ENCODE measurements around the gene IFNA6. TPM values are rescaled to one million over a fixed set of nuclear protein-coding genes. Genes with fewer than 3 reads are reported as not detected.
A peak's percentile ranks its signal among the peaks of the same experiment; 100 is the strongest.

Gene IFNA6
- total RNA-seq, 2 experiments from 2014 or later = not detected

DNA sequence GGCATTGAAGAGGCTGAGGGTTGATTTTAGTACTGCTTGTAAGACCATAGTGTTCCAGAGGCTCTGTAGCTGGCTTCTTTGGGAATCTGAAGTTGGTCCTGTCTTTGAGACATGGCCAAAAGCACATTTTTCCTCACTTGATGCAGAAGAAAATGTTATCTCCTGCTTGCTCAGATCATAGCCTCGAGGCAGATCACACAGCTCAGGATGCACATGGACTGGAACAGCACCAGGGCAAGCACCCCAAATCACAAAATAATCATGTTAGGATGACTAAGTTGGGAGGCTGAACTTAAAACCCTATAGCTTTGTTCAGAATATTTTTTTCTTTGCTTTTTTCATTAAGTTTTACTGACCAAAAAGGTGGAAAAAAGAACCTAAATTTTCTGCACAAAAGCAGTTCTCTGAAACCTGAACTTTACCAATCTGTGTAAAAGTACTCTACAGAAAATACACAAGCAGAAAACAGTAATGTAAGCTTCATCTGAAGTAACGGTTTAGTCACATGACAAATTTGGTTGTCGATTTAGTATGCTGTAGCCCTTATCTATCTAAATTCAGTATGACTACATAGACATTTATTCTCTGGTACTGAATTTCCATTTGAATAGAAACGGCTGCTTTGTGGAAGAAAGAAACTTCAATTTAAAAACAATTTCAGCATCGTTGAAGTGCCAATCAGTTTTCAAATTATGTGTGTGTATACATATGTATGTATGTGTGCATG is 18.8 kb downstream of the IFNA6 start:
- H3K4me3 Mint-ChIP-seq = peak overlapping the region; percentile 94
- Histone ChIP-seq H3K4me1 (ENCODE audit: insufficient read depth, low read length) (peaks cover 27% of the 10 kb centered on the region), H3K27ac (ENCODE audit: low read depth in 1 of 2, low read length in 2 of 2) (no peak overlapping the region), H3K36me3 (ENCODE audit: insufficient read depth, low read length) (peaks cover 11% of the 10 kb centered on the region), H3K4me3 (ENCODE audit: low read length) (no peak overlapping the region), H3K9me3 (ENCODE audit: control insufficient read depth in 1 of 2, insufficient read depth in 1 of 2, low read length in 2 of 2) (no peaks in the 10 kb centered on the region), H3K27me3 (ENCODE audit: control insufficient read depth in 1 of 2, insufficient read depth in 2 of 2, low read length in 2 of 2) (no peaks in the 10 kb centered on the region)
- H3K9me3 Mint-ChIP-seq = peaks cover 2% of the 10 kb centered on the region
- peaks cover 95% of the 10 kb centered on the region for H3K4me1 Mint-ChIP-seq (ENCODE audit: low read depth)
- no peak for ATAC-seq (ENCODE audit: poor library complexity)
- CTCF ChIA-PET = interaction anchor here (0.8 to 3.9 kb wide), 3 partner anchors 10 to 71 kb away, joined by 3 to 20 read pairs (median 3); no protein-coding TSS in a partner anchor
- DNase-seq = no peak
- peaks cover 62% of the 10 kb centered on the region for H3K36me3 Mint-ChIP-seq (ENCODE audit: low read depth)
- peak overlapping the region; percentile 96 for H3K27ac Mint-ChIP-seq
- POLR2A ChIA-PET = no interaction called here
- intact Hi-C loops (cut with DNase I, micrococcal nuclease) = loop anchor here (5.0 to 10.0 kb wide), 3 partner anchors 223 to 470 kb away; partner anchors contain the start of gene MTAP (in 1 of the 2)
- TF ChIP-seq CTCF (IDR thresholded peaks at IDR 0.05) = no peak
- no peaks in the 10 kb centered on the region for H3K27me3 Mint-ChIP-seq

DNA sequence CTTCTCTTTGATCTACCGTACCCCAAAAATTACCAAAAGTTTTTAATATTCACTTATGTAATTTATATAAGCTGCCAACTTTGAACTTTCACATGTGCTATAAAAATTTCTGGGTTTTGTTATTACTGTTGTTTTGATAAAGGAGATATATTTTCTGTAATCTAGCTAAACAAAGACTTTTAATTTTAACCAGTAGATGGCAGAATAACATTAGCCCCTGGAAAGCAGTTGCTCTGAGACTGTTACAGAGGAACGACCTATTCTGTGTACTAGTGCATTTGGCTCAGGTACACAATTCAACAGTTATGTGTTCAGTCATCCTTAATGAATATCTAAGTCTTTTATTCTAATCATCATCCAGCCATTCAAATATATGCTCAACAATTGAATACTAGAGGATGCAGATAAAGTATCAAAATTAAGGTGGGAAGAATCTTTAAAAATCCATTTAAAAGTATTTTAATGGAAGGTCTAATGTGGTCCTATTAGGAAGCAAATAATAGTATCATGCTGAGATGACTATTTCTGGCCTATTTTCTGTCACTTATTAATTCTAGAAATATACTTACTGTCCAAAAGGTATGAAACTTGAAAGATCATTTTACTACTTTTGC is 24.1 kb downstream of the IFNA6 start:
- peak overlapping the region; percentile 7 for H3K27ac Mint-ChIP-seq
- no peaks in the 10 kb centered on the region for H3K9me3 ChIP-seq (ENCODE audit: control insufficient read depth in 1 of 2, insufficient read depth in 1 of 2, low read length in 2 of 2)
- peak in 3 of 14 experiments; percentile 76 to 77 (median 76) for DNase-seq
- H3K27me3 ChIP-seq (ENCODE audit: control insufficient read depth in 1 of 2, insufficient read depth in 2 of 2, low read length in 2 of 2) = no peaks in the 10 kb centered on the region
- peak; percentile 91 for ATAC-seq (ENCODE audit: poor library complexity)
- peak; percentile 79 for TF ChIP-seq CTCF (IDR thresholded peaks at IDR 0.05)
- peaks cover 21% of the 10 kb centered on the region for H3K36me3 ChIP-seq (ENCODE audit: insufficient read depth, low read length)
- H3K4me3 Mint-ChIP-seq = peak overlapping the region; percentile 60
- peaks cover 6% of the 10 kb centered on the region for H3K4me1 ChIP-seq (ENCODE audit: insufficient read depth, low read length)
- H3K36me3 Mint-ChIP-seq (ENCODE audit: low read depth) = peaks cover 57% of the 10 kb centered on the region
- no peak overlapping the region for H3K27ac ChIP-seq (ENCODE audit: low read depth in 1 of 2, low read length in 2 of 2)
- H3K27me3 Mint-ChIP-seq = no peaks in the 10 kb centered on the region
- no peak overlapping the region for H3K4me3 ChIP-seq (ENCODE audit: low read length)
- POLR2A ChIA-PET = interaction anchor here (0.6 to 1.6 kb wide), 5 partner anchors 9 to 128 kb away, joined by 3 to 17 read pairs (median 4); partner anchors contain the start of gene KLHL9
- peaks cover 70% of the 10 kb centered on the region for H3K4me1 Mint-ChIP-seq (ENCODE audit: low read depth)
- no peaks in the 10 kb centered on the region for H3K9me3 Mint-ChIP-seq
- CTCF ChIA-PET = interaction anchor here (0.6 to 2.8 kb wide), 21 partner anchors 8 to 462 kb away, joined by 3 to 34 read pairs (median 4); partner anchors contain the start of gene KLHL9
- intact Hi-C loops (cut with DNase I, micrococcal nuclease) = loop anchor here (1.0 to 10.0 kb wide), 6 partner anchors 70 to 708 kb away; no protein-coding TSS in a partner anchor

DNA sequence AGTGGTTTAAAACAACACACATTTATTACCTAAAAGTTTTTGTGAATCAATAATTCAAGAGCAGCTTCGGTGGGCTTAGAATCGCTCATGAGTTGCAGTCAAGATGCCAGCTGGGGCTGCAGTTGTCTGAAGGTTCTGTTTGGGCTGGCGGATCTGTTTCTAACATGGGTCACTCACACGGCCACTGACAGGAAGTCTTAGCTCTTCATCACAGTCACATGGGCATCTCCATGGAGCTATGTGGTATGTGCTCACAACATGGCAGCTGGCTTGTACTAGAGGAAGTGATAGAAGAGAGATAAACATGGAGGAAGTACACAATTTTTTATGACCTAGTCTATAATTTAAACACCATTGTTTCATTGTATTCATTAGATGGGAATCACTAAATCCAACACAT is 26.6 kb downstream of the IFNA6 start:
- POLR2A ChIA-PET = no interaction called here
- no peaks in the 10 kb centered on the region for H3K27me3 Mint-ChIP-seq
- H3K27ac ChIP-seq (ENCODE audit: low read depth in 1 of 2, low read length in 2 of 2) = no peak overlapping the region
- peaks cover 46% of the 10 kb centered on the region for H3K4me1 Mint-ChIP-seq (ENCODE audit: low read depth)
- H3K36me3 Mint-ChIP-seq (ENCODE audit: low read depth) = peaks cover 54% of the 10 kb centered on the region
- intact Hi-C loops (cut with DNase I, micrococcal nuclease) = loop anchor here (5.0 to 10.0 kb wide), 4 partner anchors 128 to 711 kb away; no protein-coding TSS in a partner anchor
- no peak overlapping the region for H3K4me3 ChIP-seq (ENCODE audit: low read length)
- no peak for TF ChIP-seq CTCF (IDR thresholded peaks at IDR 0.05)
- CTCF ChIA-PET = interaction anchor here (1.6 to 2.8 kb wide), 2 partner anchors 72 to 131 kb away, joined by 4 to 8 read pairs; no protein-coding TSS in a partner anchor
- peaks cover 23% of the 10 kb centered on the region for H3K36me3 ChIP-seq (ENCODE audit: insufficient read depth, low read length)
- no peaks in the 10 kb centered on the region for H3K9me3 Mint-ChIP-seq
- H3K9me3 ChIP-seq (ENCODE audit: control insufficient read depth in 1 of 2, insufficient read depth in 1 of 2, low read length in 2 of 2) = no peaks in the 10 kb centered on the region
- H3K27me3 ChIP-seq (ENCODE audit: control insufficient read depth in 1 of 2, insufficient read depth in 2 of 2, low read length in 2 of 2) = no peaks in the 10 kb centered on the region
- H3K4me3 Mint-ChIP-seq = no peak overlapping the region
- DNase-seq (no peak), ATAC-seq (ENCODE audit: poor library complexity) (no peak)
- H3K4me1 ChIP-seq (ENCODE audit: insufficient read depth, low read length) = no peaks in the 10 kb centered on the region
- H3K27ac Mint-ChIP-seq = peak overlapping the region; percentile 0
